HL-60 (cell line): ENCODE data around the gene ERBB2. TPM values are rescaled to one million over a fixed set of nuclear protein-coding genes. Genes with fewer than 3 reads are reported as not detected.

Experiments
- DNase-seq, 2 experiments: peaks; one replicate each; pipeline ENCODE4 v3.0.0-alpha.2; 2010 to 2020; ENCODE audit warnings: low read depth in 1 of 2, low spot score in 1 of 2
- H3K27ac ChIP-seq: fragments of 250-450 bp; sonication (Bioruptor Pico); replicated peaks from 2 replicates; pipeline ENCODE4 v1.5.1; 2020; ENCODE audit warnings: mild to moderate bottlenecking, moderate library complexity
- H3K27me3 ChIP-seq: fragments of 250-450 bp; sonication (Bioruptor Pico); 2 replicates; pipeline ENCODE4 v1.5.1; 2021; ENCODE audit warnings: mild to moderate bottlenecking, moderate library complexity; ENCODE audit not compliant: insufficient read depth, poor library complexity, severe bottlenecking
- H3K4me3 ChIP-seq: replicated peaks from 2 replicates; pipeline ENCODE4 v1.5.1; 2011; ENCODE audit warnings: mild to moderate bottlenecking, control low read depth, low read length; ENCODE audit not compliant: insufficient read depth
- GABPA ChIP-seq: IDR thresholded peaks from 2 replicates; pipeline ENCODE4 v1.6.1; 2012; ENCODE audit warnings: low read depth
- POLR2AphosphoS5 ChIP-seq: IDR thresholded peaks from 2 replicates; pipeline ENCODE4 v1.6.1; 2012; ENCODE audit warnings: low read depth
- SPI1 ChIP-seq: IDR thresholded peaks from 2 replicates; pipeline ENCODE4 v1.6.1; 2012; ENCODE audit warnings: low read depth, mild to moderate bottlenecking, borderline replicate concordance
- microRNA-seq: library from miRNA; unstranded; fragments of <30 nt; microRNA quantifications from one replicate; pipeline ENCODE4, GENCODE V29; 2018
- TF ChIP-seq, protein P1 (sequence below): IDR thresholded peaks from one replicate; pipeline ENCODE4 v1.5.1; 2011; ENCODE audit warnings: low read length, control low read depth, inconsistent platforms; ENCODE audit not compliant: insufficient read depth
- TF ChIP-seq, protein P2 (sequence below): IDR thresholded peaks from 2 replicates; pipeline ENCODE4 v1.6.1; 2012; ENCODE audit warnings: low read depth; ENCODE audit not compliant: insufficient replicate concordance

Gene ERBB2

DNA sequence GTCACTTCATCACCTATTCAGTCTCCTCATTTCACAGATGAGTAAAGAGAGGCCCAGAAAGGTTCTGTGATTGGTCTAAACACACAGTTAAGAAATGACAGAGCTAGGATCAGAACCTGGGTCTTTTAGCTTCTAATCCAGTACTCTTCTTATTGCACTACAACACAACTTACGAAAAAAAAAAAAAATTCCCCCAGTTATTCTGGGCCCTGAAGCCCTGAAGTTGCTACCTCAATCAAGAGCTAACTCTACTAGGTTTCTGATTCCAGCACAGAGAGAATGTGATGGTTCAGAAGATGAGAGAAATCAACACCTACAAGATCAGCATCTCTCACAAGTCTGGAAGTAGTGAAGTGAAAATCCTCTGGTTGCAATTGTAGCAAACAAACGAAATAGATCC lies 75.2 kb downstream of the ERBB2 start:
- H3K27ac ChIP-seq = no peak overlapping the region
- TF ChIP-seq, protein P1, sequence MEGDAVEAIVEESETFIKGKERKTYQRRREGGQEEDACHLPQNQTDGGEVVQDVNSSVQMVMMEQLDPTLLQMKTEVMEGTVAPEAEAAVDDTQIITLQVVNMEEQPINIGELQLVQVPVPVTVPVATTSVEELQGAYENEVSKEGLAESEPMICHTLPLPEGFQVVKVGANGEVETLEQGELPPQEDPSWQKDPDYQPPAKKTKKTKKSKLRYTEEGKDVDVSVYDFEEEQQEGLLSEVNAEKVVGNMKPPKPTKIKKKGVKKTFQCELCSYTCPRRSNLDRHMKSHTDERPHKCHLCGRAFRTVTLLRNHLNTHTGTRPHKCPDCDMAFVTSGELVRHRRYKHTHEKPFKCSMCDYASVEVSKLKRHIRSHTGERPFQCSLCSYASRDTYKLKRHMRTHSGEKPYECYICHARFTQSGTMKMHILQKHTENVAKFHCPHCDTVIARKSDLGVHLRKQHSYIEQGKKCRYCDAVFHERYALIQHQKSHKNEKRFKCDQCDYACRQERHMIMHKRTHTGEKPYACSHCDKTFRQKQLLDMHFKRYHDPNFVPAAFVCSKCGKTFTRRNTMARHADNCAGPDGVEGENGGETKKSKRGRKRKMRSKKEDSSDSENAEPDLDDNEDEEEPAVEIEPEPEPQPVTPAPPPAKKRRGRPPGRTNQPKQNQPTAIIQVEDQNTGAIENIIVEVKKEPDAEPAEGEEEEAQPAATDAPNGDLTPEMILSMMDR = no peak
- no peak for TF ChIP-seq GABPA
- TF ChIP-seq POLR2AphosphoS5 = no peak
- TF ChIP-seq SPI1 = no peak
- TF ChIP-seq, protein P2, sequence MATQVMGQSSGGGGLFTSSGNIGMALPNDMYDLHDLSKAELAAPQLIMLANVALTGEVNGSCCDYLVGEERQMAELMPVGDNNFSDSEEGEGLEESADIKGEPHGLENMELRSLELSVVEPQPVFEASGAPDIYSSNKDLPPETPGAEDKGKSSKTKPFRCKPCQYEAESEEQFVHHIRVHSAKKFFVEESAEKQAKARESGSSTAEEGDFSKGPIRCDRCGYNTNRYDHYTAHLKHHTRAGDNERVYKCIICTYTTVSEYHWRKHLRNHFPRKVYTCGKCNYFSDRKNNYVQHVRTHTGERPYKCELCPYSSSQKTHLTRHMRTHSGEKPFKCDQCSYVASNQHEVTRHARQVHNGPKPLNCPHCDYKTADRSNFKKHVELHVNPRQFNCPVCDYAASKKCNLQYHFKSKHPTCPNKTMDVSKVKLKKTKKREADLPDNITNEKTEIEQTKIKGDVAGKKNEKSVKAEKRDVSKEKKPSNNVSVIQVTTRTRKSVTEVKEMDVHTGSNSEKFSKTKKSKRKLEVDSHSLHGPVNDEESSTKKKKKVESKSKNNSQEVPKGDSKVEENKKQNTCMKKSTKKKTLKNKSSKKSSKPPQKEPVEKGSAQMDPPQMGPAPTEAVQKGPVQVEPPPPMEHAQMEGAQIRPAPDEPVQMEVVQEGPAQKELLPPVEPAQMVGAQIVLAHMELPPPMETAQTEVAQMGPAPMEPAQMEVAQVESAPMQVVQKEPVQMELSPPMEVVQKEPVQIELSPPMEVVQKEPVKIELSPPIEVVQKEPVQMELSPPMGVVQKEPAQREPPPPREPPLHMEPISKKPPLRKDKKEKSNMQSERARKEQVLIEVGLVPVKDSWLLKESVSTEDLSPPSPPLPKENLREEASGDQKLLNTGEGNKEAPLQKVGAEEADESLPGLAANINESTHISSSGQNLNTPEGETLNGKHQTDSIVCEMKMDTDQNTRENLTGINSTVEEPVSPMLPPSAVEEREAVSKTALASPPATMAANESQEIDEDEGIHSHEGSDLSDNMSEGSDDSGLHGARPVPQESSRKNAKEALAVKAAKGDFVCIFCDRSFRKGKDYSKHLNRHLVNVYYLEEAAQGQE = no peak
- no peaks in the 10 kb centered on the region for H3K27me3 ChIP-seq
- H3K4me3 ChIP-seq = no peak overlapping the region
- DNase-seq = no peak

GRCh38 chr17:39776252-39776651 lies 76.4 kb downstream of the ERBB2 start:
- Histone ChIP-seq H3K27me3 (no peaks in the 10 kb centered on the region), H3K4me3 (no peak overlapping the region), H3K27ac (no peak overlapping the region)
- no peak for DNase-seq
- TF ChIP-seq GABPA = no peak

DNA sequence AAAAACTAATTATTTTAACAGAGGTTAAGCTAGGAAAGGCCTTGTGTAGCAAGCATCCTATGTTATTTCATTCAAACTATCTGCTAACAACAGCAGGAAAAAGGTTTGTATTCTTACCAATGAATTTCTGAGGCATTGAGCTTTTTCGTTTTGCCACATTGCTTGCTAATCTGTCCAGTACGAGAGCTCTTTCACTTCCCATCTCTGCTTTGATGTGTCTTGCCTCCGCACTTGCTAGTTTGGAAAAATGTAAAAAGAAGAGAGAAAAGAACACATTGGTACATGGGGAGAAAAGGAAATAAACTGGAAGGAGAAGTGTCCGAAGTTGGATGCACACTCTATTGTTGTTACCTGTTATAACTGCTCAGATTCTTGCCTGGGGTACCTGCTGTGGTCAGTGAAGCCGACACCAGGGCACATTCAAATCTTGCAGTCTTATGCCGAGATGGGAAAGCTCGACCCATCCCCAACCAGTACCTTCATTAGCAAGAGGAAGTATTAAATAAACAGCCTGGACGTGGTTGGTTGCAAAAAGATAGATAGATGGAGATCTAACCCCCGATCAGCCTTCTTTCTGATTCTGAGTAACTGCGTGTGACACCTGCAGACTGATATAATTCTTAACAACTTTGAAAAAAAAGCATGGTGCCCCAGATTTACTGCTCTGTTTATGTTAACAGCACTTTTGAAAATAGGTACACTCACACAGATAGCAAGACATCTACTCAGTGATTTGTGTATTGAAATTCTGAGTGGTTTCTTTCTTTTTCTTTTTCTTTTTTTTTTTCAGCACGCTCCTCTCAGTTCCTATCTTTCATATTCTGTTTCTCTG lies 77.9 kb downstream of the ERBB2 start:
- no peak overlapping the region for H3K27ac ChIP-seq

More for the DNA sequence above, 77.9 kb downstream of the ERBB2 start:
- H3K27me3 ChIP-seq = no peaks in the 10 kb centered on the region
- no peak for DNase-seq
- H3K4me3 ChIP-seq = no peak overlapping the region
- TF ChIP-seq GABPA (no peak), POLR2AphosphoS5 (no peak)
- TF ChIP-seq, protein P2 = no peak

Small RNAs within 50 kb of the gene (microRNA-seq; reads per million reads assigned to microRNA genes)
- gene MIR4728 = not detected
